T-helper 1 cell (primary cell): ENCODE measurements around the gene TNNI2.
"Not testable (repeated sequence)": the region's sequence is repeated elsewhere in the genome, so short reads cannot be mapped to it uniquely, and the experiment has no call there.

ENCODE experiments used
- DNase-seq, 5 donors: peaks; one replicate each; pipeline ENCODE4 v3.0.0-alpha.2; 2012 to 2020

TNNI2 gene

GRCh38 chr11:1875851-1876301, 37.1 kb downstream of the TNNI2 start:
- DNase-seq, result peak in 2 of 5 donors; percentile 4 to 9

GRCh38 chr11:1876361-1877063, 37.7 kb downstream of the TNNI2 start:
- DNase-seq, result peak in 2 of 5 donors; percentile 5 to 8

- no peak for DNase-seq
These were observed 38.7 kb downstream of the TNNI2 start for GRCh38 chr11:1877211-1878136.

- DNase-seq, result peak in 1 of 5 donors; percentile 5
These were observed 39.6 kb downstream of the TNNI2 start for GRCh38 chr11:1878137-1879031.

GRCh38 chr11:1879342-1879940, 40.7 kb downstream of the TNNI2 start:
- DNase-seq, result peak in 2 of 5 donors; percentile 6

- DNase-seq, result peak in 2 of 5 donors; percentile 5 to 9
These were observed 41.4 kb downstream of the TNNI2 start for GRCh38 chr11:1879941-1880720.

- DNase-seq, result no peak
These were observed 42.1 kb downstream of the TNNI2 start for GRCh38 chr11:1880746-1881441.

GRCh38 chr11:1881442-1882264, 42.9 kb downstream of the TNNI2 start:
- DNase-seq, result peak in 1 of 5 donors; percentile 6

GRCh38 chr11:1882265-1883238, 43.8 kb downstream of the TNNI2 start:
- peak; percentile 54 to 76 (median 70) for DNase-seq

- no peak for DNase-seq
These were observed 44.8 kb downstream of the TNNI2 start for GRCh38 chr11:1883346-1884302.

- DNase-seq, result no peak
These were observed 45.5 kb downstream of the TNNI2 start for GRCh38 chr11:1884303-1884700.

- DNase-seq, result not testable (repeated sequence)
These were observed 47.8 kb downstream of the TNNI2 start for GRCh38 chr11:1886551-1886950.

- no peak for DNase-seq
These were observed 48.9 kb downstream of the TNNI2 start for GRCh38 chr11:1887451-1888346.

- DNase-seq, result no peak
These were observed 49.6 kb downstream of the TNNI2 start for GRCh38 chr11:1888347-1888753.

- DNase-seq, result no peak
These were observed 50.0 kb downstream of the TNNI2 start for GRCh38 chr11:1888811-1889210.
